Measurements from ENCODE around the gene DDX51.

The DDX51 gene, protein sequence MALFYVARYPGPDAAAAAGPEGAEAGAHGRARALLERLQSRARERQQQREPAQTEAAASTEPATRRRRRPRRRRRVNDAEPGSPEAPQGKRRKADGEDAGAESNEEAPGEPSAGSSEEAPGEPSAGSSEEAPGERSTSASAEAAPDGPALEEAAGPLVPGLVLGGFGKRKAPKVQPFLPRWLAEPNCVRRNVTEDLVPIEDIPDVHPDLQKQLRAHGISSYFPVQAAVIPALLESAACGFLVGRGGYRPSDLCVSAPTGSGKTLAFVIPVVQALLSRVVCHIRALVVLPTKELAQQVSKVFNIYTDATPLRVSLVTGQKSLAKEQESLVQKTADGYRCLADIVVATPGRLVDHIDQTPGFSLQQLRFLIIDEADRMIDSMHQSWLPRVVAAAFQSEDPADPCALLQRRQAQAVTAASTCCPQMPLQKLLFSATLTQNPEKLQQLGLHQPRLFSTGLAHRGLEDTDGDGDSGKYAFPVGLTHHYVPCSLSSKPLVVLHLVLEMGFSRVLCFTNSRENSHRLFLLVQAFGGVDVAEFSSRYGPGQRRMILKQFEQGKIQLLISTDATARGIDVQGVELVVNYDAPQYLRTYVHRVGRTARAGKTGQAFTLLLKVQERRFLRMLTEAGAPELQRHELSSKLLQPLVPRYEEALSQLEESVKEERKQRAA

DNA sequence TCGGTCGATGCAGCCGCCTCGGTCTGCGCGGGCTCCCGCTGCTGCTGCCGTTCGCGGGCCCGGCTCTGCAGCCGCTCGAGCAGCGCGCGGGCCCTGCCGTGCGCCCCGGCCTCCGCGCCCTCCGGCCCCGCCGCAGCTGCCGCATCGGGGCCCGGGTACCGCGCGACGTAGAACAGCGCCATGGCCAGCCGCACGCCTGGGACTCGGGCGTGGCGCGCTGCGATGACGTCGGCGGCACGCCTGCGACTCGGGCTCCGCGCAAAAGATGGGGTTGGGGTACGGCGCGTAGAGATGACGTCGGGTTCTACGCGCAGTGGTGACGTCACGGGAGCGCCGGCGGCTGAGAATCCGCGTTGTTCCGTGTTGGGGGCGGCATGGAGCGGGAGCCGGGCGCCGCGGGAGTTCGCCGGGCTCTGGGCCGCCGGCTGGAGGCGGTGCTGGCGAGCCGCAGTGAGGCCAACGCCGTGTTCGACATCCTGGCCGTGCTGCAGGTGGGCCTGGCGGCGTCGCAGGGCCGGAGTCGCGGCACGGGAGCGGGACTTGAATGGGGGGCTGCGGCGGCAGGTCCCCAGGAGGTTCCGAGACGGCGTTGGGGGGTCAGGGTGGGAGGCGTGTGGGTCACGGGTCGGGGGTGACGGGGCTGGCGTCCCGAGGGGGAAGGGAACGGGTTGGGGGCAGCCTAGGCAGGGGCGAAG lies at the start of gene DDX51, which contains the start of gene NOC4L:
DDX51 (minus strand) TSS at position 205 of the 695 bp plus-strand sequence; CDS start at position 182, 23 bp downstream.
NOC4L (plus strand) TSS at position 343 of the 695 bp plus-strand sequence; CDS start at position 375, 32 bp downstream.
- DNase-seq (ENCODE audit: low read depth, low spot score): peak; percentile 96
- H3K9me3 ChIP-seq (ENCODE audit: control insufficient read depth, insufficient read depth, low read length): no peaks in the 10 kb centered on the region
- no CpG with 5 or more reads among the region's 100 CpGs for WGBS (ENCODE audit: insufficient coverage, insufficient read length)
- H3K27ac ChIP-seq (ENCODE audit: low read length): no peak within 1 kb of the TSS
- peaks cover 3% of the 10 kb centered on the region for H3K4me1 ChIP-seq (ENCODE audit: control insufficient read depth, insufficient read depth, low read length)
- peak within 1 kb of the TSS; percentile 93 for H3K4me3 ChIP-seq (ENCODE audit: low read length)
- H3K27me3 ChIP-seq (ENCODE audit: control insufficient read depth, insufficient read depth, low read length): no peaks in the 10 kb centered on the region
- H3K36me3 ChIP-seq (ENCODE audit: control insufficient read depth, insufficient read depth, low read length): peaks cover 44% of the 10 kb centered on the region

DNA sequence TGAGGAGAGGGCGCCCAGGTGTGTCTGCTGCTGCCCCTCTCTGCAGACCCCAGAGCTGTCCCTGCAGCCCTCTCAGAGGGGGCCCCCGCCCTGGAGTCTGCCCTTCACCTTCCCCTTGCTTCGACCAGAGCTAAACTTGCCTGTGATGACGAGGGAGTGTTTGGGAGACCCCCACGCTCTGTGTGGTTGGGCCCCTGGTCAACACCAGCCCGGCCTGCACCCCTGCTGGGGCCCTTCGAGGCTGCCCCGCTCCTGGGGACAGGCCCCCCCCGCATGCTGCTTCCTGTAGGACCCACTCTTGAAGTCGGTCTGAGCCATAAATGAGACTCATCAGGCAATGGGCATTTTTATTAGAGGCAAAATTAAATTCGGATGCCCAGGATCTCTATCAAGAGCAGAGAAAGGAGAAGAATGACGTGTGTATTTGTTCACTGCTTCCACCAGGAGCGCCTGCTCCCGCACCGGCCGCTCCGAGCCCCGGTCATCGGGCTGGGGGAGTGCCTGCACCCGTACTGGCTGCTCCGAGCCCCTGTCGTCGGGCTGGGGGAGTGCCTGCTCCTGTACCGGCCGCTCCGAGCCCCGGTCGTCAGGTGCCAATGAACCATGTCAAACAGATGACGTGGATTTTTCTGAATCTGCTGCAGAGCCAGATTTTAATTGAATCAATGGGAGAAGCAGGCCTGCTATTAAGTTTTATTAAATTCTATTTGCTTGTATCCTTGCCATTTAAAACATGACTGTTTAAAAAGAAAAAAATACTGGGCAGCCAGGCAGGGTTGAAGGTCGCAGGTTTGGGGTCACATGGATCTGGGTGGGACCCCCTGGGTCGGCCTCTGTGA lies 47.8 kb upstream of the DDX51 start:
- H3K27me3 ChIP-seq (ENCODE audit: control insufficient read depth, insufficient read depth, low read length): peaks cover 8% of the 10 kb centered on the region
- WGBS (ENCODE audit: insufficient coverage, insufficient read length): no CpG with 5 or more reads among the region's 31 CpGs

GRCh38 chr12:132190834-132191500 lies 46.8 kb upstream of the DDX51 start:
- Histone ChIP-seq H3K4me3 (ENCODE audit: low read length) (no peak overlapping the region), H3K27ac (ENCODE audit: low read length) (no peak overlapping the region), H3K36me3 (ENCODE audit: control insufficient read depth, insufficient read depth, low read length) (no peaks in the 10 kb centered on the region; the same call in 1 of the 2 replicates), H3K4me1 (ENCODE audit: control insufficient read depth, insufficient read depth, low read length) (0 out of 2 replicates have a peak, but pooled peaks cover 4% of the 10 kb centered on the region), H3K9me3 (ENCODE audit: control insufficient read depth, insufficient read depth, low read length) (no peaks in the 10 kb centered on the region), H3K27me3 (ENCODE audit: control insufficient read depth, insufficient read depth, low read length) (peaks cover 8% of the 10 kb centered on the region)
- WGBS (ENCODE audit: insufficient coverage, insufficient read length): no CpG with 5 or more reads among the region's 30 CpGs
- no peak for DNase-seq (ENCODE audit: low read depth, low spot score)

More for the DNA sequence above, 47.8 kb upstream of the DDX51 start:
- Histone ChIP-seq H3K27ac (ENCODE audit: low read length) (no peak overlapping the region), H3K9me3 (ENCODE audit: control insufficient read depth, insufficient read depth, low read length) (no peaks in the 10 kb centered on the region), H3K36me3 (ENCODE audit: control insufficient read depth, insufficient read depth, low read length) (no peaks in the 10 kb centered on the region; the same call in 1 of the 2 replicates), H3K4me1 (ENCODE audit: control insufficient read depth, insufficient read depth, low read length) (peaks cover 4% of the 10 kb centered on the region; the same call in 1 of the 2 replicates), H3K4me3 (ENCODE audit: low read length) (no peak overlapping the region)
- DNase-seq (ENCODE audit: low read depth, low spot score): no peak

DNA sequence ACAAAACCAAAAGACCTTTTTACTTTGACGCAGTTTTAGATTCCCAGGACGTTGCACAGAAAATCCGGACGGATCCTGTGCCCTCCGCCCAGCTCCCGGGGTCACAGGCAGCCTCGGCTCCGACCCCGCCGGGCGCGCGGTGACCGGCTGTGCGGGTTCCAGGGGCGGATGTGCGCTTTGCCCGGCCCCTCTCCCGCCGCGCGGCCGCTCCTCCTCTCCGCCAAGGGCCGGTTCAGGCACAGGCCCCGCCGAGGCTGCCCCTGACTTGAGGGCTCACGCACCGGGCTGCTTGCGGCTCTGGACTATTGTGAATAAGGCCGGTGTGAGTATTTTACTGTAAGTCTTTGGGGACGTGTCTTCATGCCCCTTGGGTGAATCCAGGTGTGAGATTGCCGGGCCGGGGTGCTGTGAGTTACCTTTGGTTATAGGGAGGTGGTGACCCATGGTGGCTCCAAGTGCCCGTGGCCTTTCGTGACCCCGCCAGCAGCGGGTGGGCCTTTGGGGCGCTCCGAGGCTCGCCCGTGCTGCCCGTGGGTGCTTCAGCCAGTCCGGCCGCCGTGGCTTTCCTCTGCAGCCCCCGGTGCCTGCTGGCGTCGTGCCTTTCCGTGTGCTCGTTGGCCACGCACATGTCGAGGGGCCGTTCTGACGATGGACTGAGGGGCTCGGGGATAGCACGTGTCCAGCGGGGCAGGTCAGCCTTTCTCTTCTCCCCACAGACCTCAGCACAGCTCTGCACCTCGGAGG lies 46.1 kb upstream of the DDX51 start:
- no peak for DNase-seq (ENCODE audit: low read depth, low spot score)
- Histone ChIP-seq H3K27ac (ENCODE audit: low read length) (no peak overlapping the region), H3K27me3 (ENCODE audit: control insufficient read depth, insufficient read depth, low read length) (peaks cover 8% of the 10 kb centered on the region), H3K9me3 (ENCODE audit: control insufficient read depth, insufficient read depth, low read length) (no peaks in the 10 kb centered on the region), H3K36me3 (ENCODE audit: control insufficient read depth, insufficient read depth, low read length) (no peaks in the 10 kb centered on the region; the same call in 1 of the 2 replicates), H3K4me3 (ENCODE audit: low read length) (peak overlapping the region; percentile 49; the same call in 1 of the 2 replicates), H3K4me1 (ENCODE audit: control insufficient read depth, insufficient read depth, low read length) (0 out of 2 replicates have a peak, but pooled peaks cover 4% of the 10 kb centered on the region)
- WGBS (ENCODE audit: insufficient coverage, insufficient read length): no CpG with 5 or more reads among the region's 59 CpGs

DNA sequence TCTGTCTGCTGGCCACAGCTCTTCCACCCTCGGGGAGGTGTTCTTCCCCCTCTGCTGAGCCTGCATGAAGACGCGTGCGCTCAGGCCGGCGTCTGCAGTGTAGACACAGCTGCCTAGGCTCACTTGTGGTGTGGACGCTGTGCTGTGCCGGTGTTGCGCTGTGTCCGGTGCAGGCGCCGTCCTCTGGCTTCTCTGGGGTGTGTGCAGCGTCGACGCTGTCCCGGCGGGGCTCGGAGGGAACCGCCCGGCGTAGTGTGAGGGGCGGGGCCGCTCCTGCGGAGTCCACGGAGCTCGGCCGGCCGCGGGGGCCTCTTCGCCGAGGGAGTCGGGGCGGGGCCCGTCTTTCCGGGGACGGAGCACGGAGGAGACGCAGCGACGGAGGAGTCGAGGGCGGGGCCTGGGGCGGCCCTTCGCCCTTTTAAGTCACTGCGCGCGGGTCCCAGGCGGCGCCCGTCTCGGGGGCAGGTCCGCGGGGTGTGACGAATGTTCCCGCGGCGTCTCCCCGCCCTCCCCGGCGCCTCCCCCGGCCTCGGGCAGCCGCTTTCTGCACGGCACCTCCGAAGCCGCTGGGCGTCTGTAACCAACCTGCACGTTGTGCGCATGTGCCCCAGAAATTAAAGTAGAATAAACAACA lies 45.4 kb upstream of the DDX51 start:
- no peaks in the 10 kb centered on the region; the same call in 1 of the 2 replicates for H3K36me3 ChIP-seq (ENCODE audit: control insufficient read depth, insufficient read depth, low read length)
- WGBS (ENCODE audit: insufficient coverage, insufficient read length): no CpG with 5 or more reads among the region's 69 CpGs
- peak; percentile 25 for DNase-seq (ENCODE audit: low read depth, low spot score)
- H3K4me3 ChIP-seq (ENCODE audit: low read length): peak overlapping the region; percentile 49; the same call in 1 of the 2 replicates
- peaks cover 8% of the 10 kb centered on the region for H3K27me3 ChIP-seq (ENCODE audit: control insufficient read depth, insufficient read depth, low read length)
- H3K4me1 ChIP-seq (ENCODE audit: control insufficient read depth, insufficient read depth, low read length): 0 out of 2 replicates have a peak, but pooled peaks cover 4% of the 10 kb centered on the region
- no peaks in the 10 kb centered on the region for H3K9me3 ChIP-seq (ENCODE audit: control insufficient read depth, insufficient read depth, low read length)
- H3K27ac ChIP-seq (ENCODE audit: low read length): no peak overlapping the region

- H3K27ac ChIP-seq (ENCODE audit: low read length): no peak overlapping the region
- WGBS (ENCODE audit: insufficient coverage, insufficient read length): no CpG with 5 or more reads among the region's 20 CpGs
- H3K27me3 ChIP-seq (ENCODE audit: control insufficient read depth, insufficient read depth, low read length): peaks cover 8% of the 10 kb centered on the region
- peak overlapping the region; percentile 49; the same call in 1 of the 2 replicates for H3K4me3 ChIP-seq (ENCODE audit: low read length)
- no peaks in the 10 kb centered on the region; the same call in 1 of the 2 replicates for H3K36me3 ChIP-seq (ENCODE audit: control insufficient read depth, insufficient read depth, low read length)
- 0 out of 2 replicates have a peak, but pooled peaks cover 4% of the 10 kb centered on the region for H3K4me1 ChIP-seq (ENCODE audit: control insufficient read depth, insufficient read depth, low read length)
- no peak for DNase-seq (ENCODE audit: low read depth, low spot score)
- H3K9me3 ChIP-seq (ENCODE audit: control insufficient read depth, insufficient read depth, low read length): no peaks in the 10 kb centered on the region
Observed at GRCh38 chr12:132188916-132189325, 44.8 kb upstream of the DDX51 start.

- no peaks in the 10 kb centered on the region for H3K9me3 ChIP-seq (ENCODE audit: control insufficient read depth, insufficient read depth, low read length)
- no peak overlapping the region for H3K4me3 ChIP-seq (ENCODE audit: low read length)
- no peaks in the 10 kb centered on the region; the same call in 1 of the 2 replicates for H3K36me3 ChIP-seq (ENCODE audit: control insufficient read depth, insufficient read depth, low read length)
- H3K27me3 ChIP-seq (ENCODE audit: control insufficient read depth, insufficient read depth, low read length): peaks cover 8% of the 10 kb centered on the region
- H3K27ac ChIP-seq (ENCODE audit: low read length): no peak overlapping the region
- no peak for DNase-seq (ENCODE audit: low read depth, low spot score)
- WGBS (ENCODE audit: insufficient coverage, insufficient read length): no CpG with 5 or more reads among the region's 21 CpGs
- 0 out of 2 replicates have a peak, but pooled peaks cover 4% of the 10 kb centered on the region for H3K4me1 ChIP-seq (ENCODE audit: control insufficient read depth, insufficient read depth, low read length)
Observed at GRCh38 chr12:132188451-132188901, 44.4 kb upstream of the DDX51 start.

- no peak for DNase-seq (ENCODE audit: low read depth, low spot score)
- Histone ChIP-seq H3K4me3 (ENCODE audit: low read length) (no peak overlapping the region), H3K27ac (ENCODE audit: low read length) (no peak overlapping the region), H3K36me3 (ENCODE audit: control insufficient read depth, insufficient read depth, low read length) (no peaks in the 10 kb centered on the region; the same call in 1 of the 2 replicates), H3K9me3 (ENCODE audit: control insufficient read depth, insufficient read depth, low read length) (no peaks in the 10 kb centered on the region), H3K4me1 (ENCODE audit: control insufficient read depth, insufficient read depth, low read length) (0 out of 2 replicates have a peak, but pooled peaks cover 4% of the 10 kb centered on the region), H3K27me3 (ENCODE audit: control insufficient read depth, insufficient read depth, low read length) (peaks cover 10% of the 10 kb centered on the region)
- WGBS (ENCODE audit: insufficient coverage, insufficient read length): no CpG with 5 or more reads among the region's 35 CpGs
Observed at GRCh38 chr12:132187646-132188450, 43.7 kb upstream of the DDX51 start.
